K562 (cell line): ENCODE results near the gene MPV17L2. TPM values are rescaled to one million over a fixed set of nuclear protein-coding genes. Genes with fewer than 3 reads are reported as not detected.

Source experiments
- ASH1L ChIP-seq: fragments of 450-650 bp; IDR thresholded peaks from 2 replicates; pipeline ENCODE4 v1.6.1; 2018; ENCODE audit warnings: borderline replicate concordance, mild to moderate bottlenecking, low read depth; ENCODE audit not compliant: partially characterized antibody
- CXXC5 ChIP-seq: fragments of 250-450 bp; sonication (Bioruptor Pico); IDR thresholded peaks from 2 replicates; pipeline ENCODE4 v1.8.0; 2022; ENCODE audit warnings: inconsistent platforms, mild to moderate bottlenecking, moderate library complexity
- FOXK2 ChIP-seq, 2 experiments: fragments of 450-650 bp; IDR thresholded peaks in 1 of 2; conservative IDR thresholded peaks in 1 of 2; 2 replicates each; pipeline ENCODE4 v1.6.1; 2016; ENCODE audit warnings: low read depth in 2 of 2, mild to moderate bottlenecking in 1 of 2
- GABPB1 ChIP-seq: sonication (generic); formaldehyde crosslinking; IDR thresholded peaks from 2 replicates; pipeline ENCODE4 v1.8.0; 2022; ENCODE audit warnings: mild to moderate bottlenecking, missing genetic modification reagents
- MYC ChIP-seq, 2 experiments: fragments of 250-450 bp in 1 of 2; sonication (Bioruptor Pico) in 1 of 2; IDR thresholded peaks; 2 replicates each; pipeline versions ENCODE4 v1.5.1 to v1.6.1; 2012 to 2021; ENCODE audit warnings: low read depth in 2 of 2, borderline replicate concordance in 1 of 2, improper control_type of control experiment in 1 of 2, low read length in 1 of 2, mild to moderate bottlenecking in 1 of 2, moderate library complexity in 1 of 2
- NEUROD1 ChIP-seq: fragments of 150-350 bp; IDR thresholded peaks from 2 replicates; pipeline ENCODE4 v1.6.1; 2014; ENCODE audit warnings: borderline replicate concordance, low read length, low read depth; ENCODE audit not compliant: partially characterized antibody
- SRSF9 ChIP-seq: fragments of 200-400 bp; formaldehyde crosslinking; IDR thresholded peaks from 2 replicates; pipeline ENCODE4 v1.6.1; 2017; ENCODE audit warnings: low read depth, low read length, borderline replicate concordance
- TOE1 ChIP-seq, 2 experiments: fragments of 450-650 bp in 1 of 2; sonication (generic) in 1 of 2; formaldehyde crosslinking in 1 of 2; IDR thresholded peaks; 2 replicates each; pipeline versions ENCODE4 v1.7.1 to v1.8.0; 2016 to 2022; ENCODE audit warnings: borderline replicate concordance in 2 of 2, mild to moderate bottlenecking in 2 of 2, antibody characterized with exemption in 1 of 2, inconsistent platforms in 1 of 2, low read depth in 1 of 2, missing genetic modification reagents in 1 of 2, moderate library complexity in 1 of 2
- ZFP30 ChIP-seq: fragments of 250-450 bp; sonication (Bioruptor Pico); IDR thresholded peaks from 2 replicates; pipeline ENCODE4 v1.8.0; 2022; ENCODE audit warnings: moderate library complexity, mild to moderate bottlenecking, inconsistent platforms, borderline replicate concordance
- polyA plus RNA-seq, 8 experiments: library from polyadenylated mRNA; depleted of rRNA in 4 of 8; stranded (reverse) in 5 of 8; unstranded in 3 of 8; fragments of >200 nt; fragmentation: Nextera tagmentation in 2 of 8; fragmentation: Illumina TruSeq in 1 of 8; extraction: Ambion mirVana in 2 of 8; extraction: Trizol in 1 of 8; gene quantifications; 2 replicates each; pipeline versions ENCODE4 v1.2.1 to v1.2.3, GENCODE V29; 2011 to 2014; ENCODE audit warnings: inconsistent platforms in 1 of 8, missing spikeins in 1 of 8
- total RNA-seq, 7 experiments: library from RNA; depleted of rRNA in 6 of 7; stranded (reverse); fragments of >200 nt in 6 of 7; fragmentation: Illumina TruSeq in 2 of 7; extraction: Trizol in 2 of 7; gene quantifications; 2 replicates each; pipeline versions ENCODE4 v1.2.1 to v1.2.3, GENCODE V29; 2011 to 2021; ENCODE audit warnings: low replicate concordance in 1 of 7
- TF ChIP-seq, protein P1 (sequence below): fragments of 250-450 bp; sonication (Bioruptor Pico); IDR thresholded peaks from 2 replicates; pipeline ENCODE4 v1.8.0; 2021; ENCODE audit warnings: mild to moderate bottlenecking, moderate library complexity
- TF ChIP-seq, protein P2 (sequence below), 3 experiments: IDR thresholded peaks in 2 of 3; conservative IDR thresholded peaks in 1 of 3; 2 replicates each; pipeline ENCODE4 v1.5.1; 2011 to 2012; ENCODE audit warnings: low read length in 3 of 3, mild to moderate bottlenecking in 3 of 3, control low read depth in 2 of 3, improper control_type of control experiment in 1 of 3, inconsistent platforms in 1 of 3, low read depth in 1 of 3, mixed read lengths in 1 of 3, moderate library complexity in 1 of 3; ENCODE audit not compliant: insufficient read depth in 2 of 3
- TF ChIP-seq, protein P3 (sequence below): fragments of 450-650 bp; IDR thresholded peaks from 2 replicates; pipeline ENCODE4 v1.7.1; 2018; ENCODE audit warnings: mild to moderate bottlenecking, low read depth; ENCODE audit not compliant: partially characterized antibody
- TF ChIP-seq, protein P4 (sequence below): fragments of 450-650 bp; IDR thresholded peaks from 2 replicates; pipeline ENCODE4 v1.6.1; 2016
- TF ChIP-seq, protein P5 (sequence below): sonication (generic); formaldehyde crosslinking; IDR thresholded peaks from 2 replicates; pipeline ENCODE4 v1.8.1; 2023; ENCODE audit warnings: mild to moderate bottlenecking, missing genetic modification reagents
- TF ChIP-seq, protein P6 (sequence below): IDR thresholded peaks from 2 replicates; pipeline ENCODE4 v1.6.1; 2016; ENCODE audit warnings: missing genetic modification characterization, missing compliant biosample characterization

The MPV17L2 gene
- total and polyA plus RNA-seq, 9 of the 15 experiments (the other 6 are each of a cell fraction or from before 2014, with no cell fraction given): 10.6 to 60.2 (median 28.5) TPM

DNA sequence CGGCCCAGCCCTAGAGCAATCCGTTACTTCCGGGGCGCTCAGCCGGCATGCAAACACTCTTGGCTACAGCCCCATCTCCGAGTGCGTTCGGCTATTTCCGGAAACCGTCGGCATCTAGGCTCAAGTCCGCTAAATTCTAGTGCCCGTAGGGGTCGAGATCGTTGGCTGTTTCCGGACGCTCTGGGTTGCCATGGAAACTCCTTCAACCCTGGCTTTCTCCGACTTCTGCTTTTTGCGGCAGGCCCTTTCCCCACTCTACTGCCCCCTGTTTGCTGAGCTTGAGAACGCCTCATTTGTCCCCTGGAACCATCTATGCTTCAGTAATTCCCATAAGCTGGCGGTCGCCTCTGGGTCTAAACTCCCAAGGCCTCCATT lies 40.6 kb upstream of the MPV17L2 start (continued):
- TF ChIP-seq, protein P1, sequence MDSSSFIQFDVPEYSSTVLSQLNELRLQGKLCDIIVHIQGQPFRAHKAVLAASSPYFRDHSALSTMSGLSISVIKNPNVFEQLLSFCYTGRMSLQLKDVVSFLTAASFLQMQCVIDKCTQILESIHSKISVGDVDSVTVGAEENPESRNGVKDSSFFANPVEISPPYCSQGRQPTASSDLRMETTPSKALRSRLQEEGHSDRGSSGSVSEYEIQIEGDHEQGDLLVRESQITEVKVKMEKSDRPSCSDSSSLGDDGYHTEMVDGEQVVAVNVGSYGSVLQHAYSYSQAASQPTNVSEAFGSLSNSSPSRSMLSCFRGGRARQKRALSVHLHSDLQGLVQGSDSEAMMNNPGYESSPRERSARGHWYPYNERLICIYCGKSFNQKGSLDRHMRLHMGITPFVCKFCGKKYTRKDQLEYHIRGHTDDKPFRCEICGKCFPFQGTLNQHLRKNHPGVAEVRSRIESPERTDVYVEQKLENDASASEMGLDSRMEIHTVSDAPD (CRISPR knock-in tag): no peak
- no peak for TF ChIP-seq ASH1L
- TF ChIP-seq SRSF9: no peak
- peak; percentile 35 for TF ChIP-seq NEUROD1
- no peak for TF ChIP-seq ZFP30 (CRISPR knock-in tag)
- TF ChIP-seq TOE1 (IDR thresholded peaks at IDR 0.05; ENCODE audit: borderline replicate concordance): peak; percentile 50; the same call in 1 of the 2 replicates
- TF ChIP-seq TOE1 (CRISPR knock-in tag; IDR thresholded peaks at IDR 0.05; ENCODE audit: borderline replicate concordance, low read depth): no peak
- TF ChIP-seq, protein P2, sequence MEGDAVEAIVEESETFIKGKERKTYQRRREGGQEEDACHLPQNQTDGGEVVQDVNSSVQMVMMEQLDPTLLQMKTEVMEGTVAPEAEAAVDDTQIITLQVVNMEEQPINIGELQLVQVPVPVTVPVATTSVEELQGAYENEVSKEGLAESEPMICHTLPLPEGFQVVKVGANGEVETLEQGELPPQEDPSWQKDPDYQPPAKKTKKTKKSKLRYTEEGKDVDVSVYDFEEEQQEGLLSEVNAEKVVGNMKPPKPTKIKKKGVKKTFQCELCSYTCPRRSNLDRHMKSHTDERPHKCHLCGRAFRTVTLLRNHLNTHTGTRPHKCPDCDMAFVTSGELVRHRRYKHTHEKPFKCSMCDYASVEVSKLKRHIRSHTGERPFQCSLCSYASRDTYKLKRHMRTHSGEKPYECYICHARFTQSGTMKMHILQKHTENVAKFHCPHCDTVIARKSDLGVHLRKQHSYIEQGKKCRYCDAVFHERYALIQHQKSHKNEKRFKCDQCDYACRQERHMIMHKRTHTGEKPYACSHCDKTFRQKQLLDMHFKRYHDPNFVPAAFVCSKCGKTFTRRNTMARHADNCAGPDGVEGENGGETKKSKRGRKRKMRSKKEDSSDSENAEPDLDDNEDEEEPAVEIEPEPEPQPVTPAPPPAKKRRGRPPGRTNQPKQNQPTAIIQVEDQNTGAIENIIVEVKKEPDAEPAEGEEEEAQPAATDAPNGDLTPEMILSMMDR (IDR thresholded peaks at IDR 0.05 in 2 of 3, conservative IDR thresholded peaks at IDR 0.05 in 1 of 3; ENCODE audit: insufficient read depth in 2 of 3, low read depth in 1 of 3, low read length in 3 of 3): peak; percentile 74 to 92 (median 86)
- TF ChIP-seq, protein P3, sequence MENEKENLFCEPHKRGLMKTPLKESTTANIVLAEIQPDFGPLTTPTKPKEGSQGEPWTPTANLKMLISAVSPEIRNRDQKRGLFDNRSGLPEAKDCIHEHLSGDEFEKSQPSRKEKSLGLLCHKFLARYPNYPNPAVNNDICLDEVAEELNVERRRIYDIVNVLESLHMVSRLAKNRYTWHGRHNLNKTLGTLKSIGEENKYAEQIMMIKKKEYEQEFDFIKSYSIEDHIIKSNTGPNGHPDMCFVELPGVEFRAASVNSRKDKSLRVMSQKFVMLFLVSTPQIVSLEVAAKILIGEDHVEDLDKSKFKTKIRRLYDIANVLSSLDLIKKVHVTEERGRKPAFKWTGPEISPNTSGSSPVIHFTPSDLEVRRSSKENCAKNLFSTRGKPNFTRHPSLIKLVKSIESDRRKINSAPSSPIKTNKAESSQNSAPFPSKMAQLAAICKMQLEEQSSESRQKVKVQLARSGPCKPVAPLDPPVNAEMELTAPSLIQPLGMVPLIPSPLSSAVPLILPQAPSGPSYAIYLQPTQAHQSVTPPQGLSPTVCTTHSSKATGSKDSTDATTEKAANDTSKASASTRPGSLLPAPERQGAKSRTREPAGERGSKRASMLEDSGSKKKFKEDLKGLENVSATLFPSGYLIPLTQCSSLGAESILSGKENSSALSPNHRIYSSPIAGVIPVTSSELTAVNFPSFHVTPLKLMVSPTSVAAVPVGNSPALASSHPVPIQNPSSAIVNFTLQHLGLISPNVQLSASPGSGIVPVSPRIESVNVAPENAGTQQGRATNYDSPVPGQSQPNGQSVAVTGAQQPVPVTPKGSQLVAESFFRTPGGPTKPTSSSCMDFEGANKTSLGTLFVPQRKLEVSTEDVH: peak; percentile 55
- TF ChIP-seq, protein P4, sequence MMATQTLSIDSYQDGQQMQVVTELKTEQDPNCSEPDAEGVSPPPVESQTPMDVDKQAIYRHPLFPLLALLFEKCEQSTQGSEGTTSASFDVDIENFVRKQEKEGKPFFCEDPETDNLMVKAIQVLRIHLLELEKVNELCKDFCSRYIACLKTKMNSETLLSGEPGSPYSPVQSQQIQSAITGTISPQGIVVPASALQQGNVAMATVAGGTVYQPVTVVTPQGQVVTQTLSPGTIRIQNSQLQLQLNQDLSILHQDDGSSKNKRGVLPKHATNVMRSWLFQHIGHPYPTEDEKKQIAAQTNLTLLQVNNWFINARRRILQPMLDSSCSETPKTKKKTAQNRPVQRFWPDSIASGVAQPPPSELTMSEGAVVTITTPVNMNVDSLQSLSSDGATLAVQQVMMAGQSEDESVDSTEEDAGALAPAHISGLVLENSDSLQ: peak; percentile 72
- TF ChIP-seq, protein P5, sequence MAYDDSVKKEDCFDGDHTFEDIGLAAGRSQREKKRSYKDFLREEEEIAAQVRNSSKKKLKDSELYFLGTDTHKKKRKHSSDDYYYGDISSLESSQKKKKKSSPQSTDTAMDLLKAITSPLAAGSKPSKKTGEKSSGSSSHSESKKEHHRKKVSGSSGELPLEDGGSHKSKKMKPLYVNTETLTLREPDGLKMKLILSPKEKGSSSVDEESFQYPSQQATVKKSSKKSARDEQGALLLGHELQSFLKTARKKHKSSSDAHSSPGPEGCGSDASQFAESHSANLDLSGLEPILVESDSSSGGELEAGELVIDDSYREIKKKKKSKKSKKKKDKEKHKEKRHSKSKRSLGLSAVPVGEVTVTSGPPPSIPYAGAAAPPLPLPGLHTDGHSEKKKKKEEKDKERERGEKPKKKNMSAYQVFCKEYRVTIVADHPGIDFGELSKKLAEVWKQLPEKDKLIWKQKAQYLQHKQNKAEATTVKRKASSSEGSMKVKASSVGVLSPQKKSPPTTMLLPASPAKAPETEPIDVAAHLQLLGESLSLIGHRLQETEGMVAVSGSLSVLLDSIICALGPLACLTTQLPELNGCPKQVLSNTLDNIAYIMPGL (CRISPR knock-in tag): peak; percentile 63; the same call in 1 of the 2 replicates
- TF ChIP-seq CXXC5 (CRISPR knock-in tag): peak; percentile 48
- TF ChIP-seq, protein P6, sequence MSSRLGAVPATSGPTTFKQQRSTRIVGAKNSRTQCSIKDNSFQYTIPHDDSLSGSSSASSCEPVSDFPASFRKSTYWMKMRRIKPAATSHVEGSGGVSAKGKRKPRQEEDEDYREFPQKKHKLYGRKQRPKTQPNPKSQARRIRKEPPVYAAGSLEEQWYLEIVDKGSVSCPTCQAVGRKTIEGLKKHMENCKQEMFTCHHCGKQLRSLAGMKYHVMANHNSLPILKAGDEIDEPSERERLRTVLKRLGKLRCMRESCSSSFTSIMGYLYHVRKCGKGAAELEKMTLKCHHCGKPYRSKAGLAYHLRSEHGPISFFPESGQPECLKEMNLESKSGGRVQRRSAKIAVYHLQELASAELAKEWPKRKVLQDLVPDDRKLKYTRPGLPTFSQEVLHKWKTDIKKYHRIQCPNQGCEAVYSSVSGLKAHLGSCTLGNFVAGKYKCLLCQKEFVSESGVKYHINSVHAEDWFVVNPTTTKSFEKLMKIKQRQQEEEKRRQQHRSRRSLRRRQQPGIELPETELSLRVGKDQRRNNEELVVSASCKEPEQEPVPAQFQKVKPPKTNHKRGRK: no peak
- peak; percentile 83 to 88 for TF ChIP-seq FOXK2 (conservative IDR thresholded peaks at IDR 0.05 in 1 of 2, IDR thresholded peaks at IDR 0.05 in 1 of 2; ENCODE audit: low read depth in 2 of 2)
- peak; percentile 78 for TF ChIP-seq GABPB1 (CRISPR knock-in tag)
- TF ChIP-seq MYC (IDR thresholded peaks at IDR 0.05; ENCODE audit: low read depth, low read length): peak; percentile 54
- no peak for TF ChIP-seq MYC (CRISPR knock-in tag; IDR thresholded peaks at IDR 0.05; ENCODE audit: borderline replicate concordance, low read depth)
- TF ChIP-seq, all 486 proteins: peak for 107
